Panc1 (cell line): ENCODE measurements around the gene PRMT3.

Source experiments
- CTCF ChIP-seq: fragments of 450-650 bp; IDR thresholded peaks from 2 replicates; pipeline ENCODE4 v1.5.1; 2017; ENCODE audit warnings: mild to moderate bottlenecking
- POLR2AphosphoS5 ChIP-seq: IDR thresholded peaks from 2 replicates; pipeline ENCODE4 v1.6.1; 2012; ENCODE audit warnings: mild to moderate bottlenecking, low read depth, low read length, moderate library complexity
- SIN3A ChIP-seq: IDR thresholded peaks from 2 replicates; pipeline ENCODE4 v1.6.1; 2012; ENCODE audit warnings: low read depth, mild to moderate bottlenecking, low read length, moderate library complexity, borderline replicate concordance; ENCODE audit not compliant: insufficient read depth
- TCF7L2 ChIP-seq: IDR thresholded peaks from 2 replicates; pipeline ENCODE4 v1.6.1; 2011; ENCODE audit warnings: mild to moderate bottlenecking, low read depth, low read length, inconsistent platforms

- no peak for TF ChIP-seq CTCF
- no peak for TF ChIP-seq POLR2AphosphoS5
- no peak for TF ChIP-seq SIN3A
- no peak for TF ChIP-seq TCF7L2
Observed at GRCh38 chr11:20368438-20368837, 19.1 kb upstream of the PRMT3 start.
